ENCODE measurements around the gene OSBPL5.

The OSBPL5 gene

DNA sequence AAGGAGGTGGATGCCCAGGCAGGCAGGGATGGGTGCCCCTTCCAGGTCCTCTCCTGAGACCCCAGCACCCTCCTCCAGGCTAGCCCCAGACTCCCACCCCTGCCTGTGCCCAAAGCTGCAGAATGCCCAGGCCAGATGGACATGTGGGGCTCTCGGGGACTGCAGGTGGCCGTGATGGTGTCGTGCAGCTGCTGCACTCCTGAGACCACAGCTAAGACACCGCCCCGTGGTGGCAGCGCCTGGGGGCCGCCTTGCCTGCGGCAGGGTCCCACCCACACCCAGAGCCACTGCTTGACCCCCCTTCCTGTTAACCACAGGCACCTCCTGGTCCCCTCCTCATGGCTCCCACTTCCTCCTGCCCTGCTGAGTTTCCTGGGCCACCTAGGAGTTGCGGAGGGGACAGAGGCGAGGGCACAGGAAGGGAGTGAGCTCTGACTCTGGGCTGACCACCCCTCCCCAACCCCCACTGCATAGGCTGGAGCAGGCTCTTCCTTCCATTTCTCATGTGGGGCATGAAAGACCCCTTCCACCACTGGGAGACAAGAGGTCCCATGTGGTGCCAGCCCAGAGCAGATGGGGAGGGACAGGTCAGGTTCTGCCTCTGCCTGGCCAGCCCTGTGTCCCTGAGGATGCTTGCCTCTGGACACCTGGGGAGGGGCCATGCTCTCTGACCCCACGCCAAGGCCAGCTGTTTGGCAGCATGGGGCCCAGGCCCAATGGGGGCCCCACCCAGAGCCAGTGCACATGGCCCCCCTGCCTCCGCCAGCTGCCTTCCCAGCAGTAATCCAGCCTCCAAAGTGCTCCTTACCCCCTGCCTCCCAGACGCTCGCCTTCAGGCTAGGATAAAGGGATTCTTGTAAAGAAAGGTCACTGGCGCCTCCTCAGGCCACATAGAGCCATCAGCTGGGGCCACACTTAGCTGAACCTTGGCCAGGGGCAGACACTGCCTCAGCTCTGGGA is 29.3 kb downstream of the OSBPL5 start:
- DNase-seq (ENCODE audit: low read depth in 2 of 2, low spot score in 1 of 2) = no peak

DNA sequence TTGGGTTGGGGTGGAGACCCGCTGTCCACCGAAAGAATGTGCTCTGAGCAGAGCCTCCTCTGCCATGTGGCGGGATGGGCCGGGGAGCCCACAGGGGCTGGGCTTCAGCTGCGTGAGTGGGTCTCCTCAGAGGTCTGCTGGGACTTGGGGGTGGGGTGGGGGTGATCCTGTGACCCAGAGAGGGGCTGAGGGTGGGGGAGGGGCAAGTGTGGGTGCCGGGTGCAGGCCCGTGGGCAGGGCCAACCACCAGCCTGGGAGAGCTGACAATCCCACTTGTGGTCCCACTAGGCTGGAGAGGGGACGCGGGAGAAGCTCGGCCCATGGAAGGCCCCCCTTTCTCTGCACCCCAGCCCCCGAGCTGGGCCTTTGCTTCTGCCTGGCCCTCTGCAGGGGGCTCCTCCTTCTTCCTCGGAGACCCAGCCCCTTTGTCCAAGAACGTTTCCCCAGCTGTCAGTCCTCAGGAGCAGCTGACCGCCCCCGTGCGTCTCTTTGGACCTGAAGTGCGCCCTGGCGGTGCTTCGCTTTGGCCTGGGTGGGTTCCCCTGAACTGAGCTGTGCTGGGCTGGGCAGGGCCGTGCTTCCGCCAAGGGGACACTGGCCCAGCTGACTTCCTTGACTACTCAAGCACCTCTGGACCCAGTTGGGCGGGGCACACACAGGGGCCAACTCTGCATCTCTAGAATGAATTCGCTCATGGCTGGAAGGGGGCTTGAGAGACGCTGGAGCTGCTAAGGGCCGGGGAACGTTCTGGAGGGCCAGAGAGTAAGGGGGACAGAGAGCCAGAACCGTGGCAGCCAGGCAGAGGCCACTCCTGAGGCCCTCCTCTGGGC is 30.2 kb downstream of the OSBPL5 start:
- DNase-seq (ENCODE audit: low read depth in 2 of 2, low spot score in 1 of 2) = no peak

DNA sequence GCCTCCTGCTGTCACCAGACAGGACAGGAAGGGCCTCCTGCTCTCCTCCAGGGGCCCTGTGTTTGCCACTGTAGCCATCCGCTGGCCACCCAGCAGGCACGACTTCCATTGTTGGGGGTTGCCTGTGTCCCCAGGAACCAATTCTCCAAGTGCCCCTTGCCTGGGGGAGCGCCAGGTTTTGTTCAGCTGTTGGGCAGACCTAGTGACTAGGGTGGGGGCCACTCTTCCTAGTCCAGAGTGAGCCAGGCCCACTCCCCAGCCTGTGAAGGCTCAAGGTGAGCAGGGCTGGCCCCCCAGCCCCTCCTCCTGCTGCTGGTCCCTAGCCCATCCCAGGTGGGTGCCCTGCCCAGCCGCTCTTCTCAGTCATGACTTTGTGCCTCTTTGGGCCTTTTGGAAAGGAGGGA is 30.9 kb downstream of the OSBPL5 start:
- no peak for DNase-seq (ENCODE audit: low read depth in 2 of 2, low spot score in 1 of 2)

DNA sequence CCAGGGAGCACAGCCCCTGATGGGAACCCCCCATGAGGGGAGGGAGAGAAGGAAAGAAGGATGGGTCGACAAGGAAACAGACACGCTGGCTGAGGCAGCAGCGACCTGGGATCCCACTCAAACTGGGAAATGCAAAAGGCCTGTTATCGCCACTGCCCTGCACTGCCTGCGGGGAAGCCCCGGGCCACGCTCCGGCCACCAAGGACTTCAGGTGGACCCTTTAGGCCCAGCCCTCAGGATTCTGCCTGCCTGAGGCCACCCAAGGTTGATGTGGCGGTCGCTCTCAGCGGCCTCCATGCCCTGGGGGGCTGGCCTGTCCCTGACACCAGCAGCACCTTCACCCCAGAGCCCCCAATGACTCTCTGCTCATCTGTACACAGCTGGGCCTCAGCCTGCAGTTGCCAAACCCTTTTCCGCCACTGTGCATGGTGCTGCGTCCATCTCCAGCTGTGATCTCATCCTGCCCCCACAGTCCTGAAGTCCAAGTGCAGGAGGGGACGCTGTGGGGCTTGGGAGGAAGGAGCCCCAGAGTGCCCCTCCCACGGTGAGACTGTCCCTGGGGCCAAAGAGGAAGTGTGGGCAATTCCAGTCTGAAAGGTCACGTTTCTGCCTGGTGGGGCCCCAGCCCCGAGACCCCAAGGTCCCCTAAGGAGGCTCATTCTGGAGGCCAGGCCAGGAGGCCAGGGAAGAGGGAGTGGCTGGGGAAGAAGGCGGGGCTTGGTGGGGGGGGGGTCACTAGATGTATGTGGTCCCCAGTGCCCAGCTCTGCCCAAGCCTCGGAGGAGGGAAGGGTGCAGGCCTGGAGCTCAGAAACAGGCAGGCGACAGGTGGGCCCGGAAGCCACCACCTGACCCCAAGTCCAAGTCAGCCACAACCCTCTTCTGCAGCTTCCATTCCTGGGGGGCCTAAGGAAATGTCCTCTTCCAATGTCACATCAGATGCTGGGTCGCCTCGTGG is 31.6 kb downstream of the OSBPL5 start:
- no peak for DNase-seq (ENCODE audit: low read depth in 2 of 2, low spot score in 1 of 2)

DNA sequence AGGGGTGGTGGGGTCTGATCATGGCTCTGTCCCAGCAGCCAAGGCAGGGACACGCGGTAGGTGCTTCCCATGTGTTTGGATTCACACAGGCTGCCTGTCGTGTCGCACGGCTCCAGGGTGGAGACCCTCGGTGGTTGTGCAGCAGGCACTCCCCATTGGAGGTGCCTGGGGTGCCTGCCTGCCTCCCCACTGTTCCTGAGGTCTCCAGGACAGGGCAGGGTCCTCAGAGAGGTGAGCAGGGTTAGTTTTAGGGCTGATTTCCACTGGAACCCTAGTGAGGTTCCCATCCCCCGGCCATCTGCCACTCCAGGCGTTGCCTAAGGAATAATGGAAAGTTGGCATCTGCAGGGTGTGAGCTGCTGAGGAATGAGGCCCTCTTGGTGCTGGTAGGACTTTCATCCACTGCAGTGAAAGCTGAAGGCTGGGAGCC is 32.3 kb downstream of the OSBPL5 start:
- no peak for DNase-seq (ENCODE audit: low read depth in 2 of 2, low spot score in 1 of 2)

DNA sequence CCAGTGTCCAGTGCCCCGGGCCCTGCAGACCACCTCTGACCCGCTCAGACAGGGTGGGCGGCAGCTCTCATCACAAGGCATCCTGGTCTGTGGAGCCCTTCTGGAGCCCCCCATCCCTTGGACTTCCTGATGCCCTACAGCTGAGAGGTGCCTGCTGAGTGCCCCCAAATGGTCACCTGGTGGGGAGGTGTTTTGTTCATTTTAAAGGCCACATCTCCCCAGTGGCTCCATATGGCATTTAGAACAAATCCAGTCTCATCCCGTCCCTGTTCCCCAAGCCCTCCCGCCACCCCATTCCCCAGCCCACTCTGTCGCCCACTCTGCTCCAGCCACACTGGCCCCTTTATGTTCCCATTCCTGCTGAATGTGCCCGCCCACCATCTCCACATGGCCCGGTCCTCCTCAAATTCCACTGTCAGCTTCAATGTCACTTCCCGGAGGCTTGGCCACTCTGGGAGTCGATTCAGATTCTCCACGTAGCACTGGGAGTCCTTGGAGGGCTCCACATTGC is 32.8 kb downstream of the OSBPL5 start:
- DNase-seq (ENCODE audit: low read depth in 2 of 2, low spot score in 1 of 2) = no peak

DNA sequence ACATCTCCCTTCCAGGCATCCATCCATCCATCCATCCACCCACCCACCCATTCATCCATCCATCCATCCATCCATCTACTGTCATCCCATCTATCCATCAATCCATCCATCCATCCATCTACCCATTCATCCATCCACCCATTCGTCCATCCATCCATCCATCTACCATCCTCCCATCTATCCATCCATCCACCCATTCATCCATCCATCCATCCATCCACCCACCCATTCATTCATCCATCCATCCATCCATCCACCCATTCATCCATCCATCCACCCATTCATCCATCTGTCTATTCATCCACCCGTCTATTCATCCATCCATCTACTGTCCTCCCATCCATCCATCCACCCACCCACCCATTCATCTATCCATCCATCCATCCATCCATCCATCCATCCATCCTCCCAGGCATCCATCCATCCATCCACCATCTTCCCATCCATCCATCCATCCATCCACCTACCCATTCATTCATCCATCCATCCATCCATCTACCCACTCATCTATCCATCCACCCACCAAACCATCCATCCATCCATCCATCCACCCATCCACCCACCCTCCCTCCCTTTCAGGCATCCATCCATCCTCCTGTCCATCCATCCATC is 33.7 kb downstream of the OSBPL5 start:
- no peak for DNase-seq (ENCODE audit: low read depth in 2 of 2, low spot score in 1 of 2)

DNA sequence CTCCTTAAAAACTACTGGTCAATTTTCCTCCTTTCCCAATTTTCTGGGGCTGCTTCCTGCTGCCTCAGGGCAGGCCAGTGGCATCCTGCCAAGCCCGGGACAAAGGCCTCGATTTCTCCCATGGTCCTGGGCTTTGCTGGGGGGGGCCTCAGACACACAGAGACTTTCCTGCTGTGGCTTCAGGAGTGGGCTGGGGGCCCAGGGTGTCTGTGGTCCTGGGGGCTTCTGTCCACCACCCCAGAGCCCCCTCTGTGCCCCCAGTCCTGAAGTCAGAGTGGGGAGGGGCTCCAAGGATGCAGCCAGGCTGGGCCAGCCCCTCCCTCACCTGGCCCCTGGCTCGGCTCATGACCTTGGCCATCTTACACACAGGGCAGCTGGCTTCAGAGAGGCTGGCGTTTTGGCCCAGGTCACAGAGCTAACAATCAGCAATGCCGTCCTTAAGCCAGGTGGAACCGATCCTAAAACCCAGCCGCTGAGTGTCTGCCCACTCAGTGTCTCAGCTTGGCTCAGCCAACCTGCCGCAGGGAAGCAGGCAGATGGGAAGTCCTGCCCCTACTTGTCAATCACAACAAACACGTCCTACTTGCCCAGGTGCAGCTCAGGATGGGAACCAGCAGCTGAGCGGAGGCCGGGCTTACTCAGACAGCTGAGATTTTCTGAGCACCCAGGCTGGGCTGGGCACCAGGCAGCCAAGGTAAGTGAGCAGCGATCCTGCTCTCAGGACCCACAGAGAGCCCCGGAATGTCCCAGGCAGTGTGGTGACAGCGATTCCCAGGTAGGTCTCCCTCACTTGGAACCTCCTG is 34.6 kb downstream of the OSBPL5 start:
- no peak for DNase-seq (ENCODE audit: low read depth in 2 of 2, low spot score in 1 of 2)

DNA sequence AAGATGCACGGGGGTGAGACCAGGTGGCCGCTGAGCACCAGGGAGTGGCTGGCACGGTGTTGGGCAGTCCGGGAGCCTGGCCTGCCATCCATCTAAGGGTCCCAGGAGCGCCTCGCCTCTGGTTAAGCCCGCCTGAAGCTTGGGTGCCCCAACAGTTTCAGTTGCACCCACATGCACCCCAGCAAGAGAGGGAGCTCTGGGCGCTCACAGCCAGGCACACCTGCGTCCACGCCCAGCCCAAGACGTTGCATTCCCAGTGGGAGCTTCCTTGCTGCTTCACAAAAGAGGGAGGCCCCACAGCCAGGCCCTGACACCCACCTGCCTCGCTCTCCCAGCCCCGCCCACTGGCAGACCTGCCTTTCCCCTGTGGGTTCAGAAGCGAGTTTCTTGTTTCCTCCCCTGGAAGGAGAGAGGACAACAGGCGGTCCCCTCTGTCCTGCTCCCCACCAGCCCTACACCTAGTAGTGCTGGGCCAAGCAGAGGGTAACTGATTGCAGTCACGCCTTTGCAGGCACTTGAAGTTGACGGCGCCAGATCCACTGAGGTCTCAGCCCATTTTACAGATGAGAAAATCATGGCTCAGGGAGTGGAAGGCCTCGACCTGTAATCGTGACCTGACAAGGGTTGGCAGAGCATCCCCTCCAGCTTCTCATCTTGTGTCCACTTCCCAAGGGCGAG is 35.4 kb downstream of the OSBPL5 start:
- no peak for DNase-seq (ENCODE audit: low read depth in 2 of 2, low spot score in 1 of 2)

DNA sequence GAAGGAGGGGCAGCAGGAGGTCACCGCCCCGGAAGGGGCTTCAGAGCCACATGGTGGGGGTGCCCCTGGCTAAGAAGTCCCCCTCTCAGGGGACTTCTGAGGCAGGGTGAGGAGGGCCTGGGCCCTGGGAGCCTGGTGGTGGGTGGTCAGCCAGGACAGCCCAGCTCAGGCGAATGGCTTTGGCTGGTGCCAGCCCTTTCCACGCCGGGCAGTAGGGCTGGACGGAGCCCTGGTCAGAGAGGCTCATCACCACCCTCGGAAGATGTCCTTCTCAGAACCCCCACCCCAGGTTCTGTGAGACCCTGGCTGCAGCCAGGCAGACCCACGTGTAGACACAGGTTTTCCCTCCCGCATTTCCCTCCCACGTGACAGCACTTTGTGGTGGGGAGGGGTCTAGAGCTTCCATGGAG is 35.9 kb downstream of the OSBPL5 start:
- no peak for DNase-seq (ENCODE audit: low read depth in 2 of 2, low spot score in 1 of 2)

DNA sequence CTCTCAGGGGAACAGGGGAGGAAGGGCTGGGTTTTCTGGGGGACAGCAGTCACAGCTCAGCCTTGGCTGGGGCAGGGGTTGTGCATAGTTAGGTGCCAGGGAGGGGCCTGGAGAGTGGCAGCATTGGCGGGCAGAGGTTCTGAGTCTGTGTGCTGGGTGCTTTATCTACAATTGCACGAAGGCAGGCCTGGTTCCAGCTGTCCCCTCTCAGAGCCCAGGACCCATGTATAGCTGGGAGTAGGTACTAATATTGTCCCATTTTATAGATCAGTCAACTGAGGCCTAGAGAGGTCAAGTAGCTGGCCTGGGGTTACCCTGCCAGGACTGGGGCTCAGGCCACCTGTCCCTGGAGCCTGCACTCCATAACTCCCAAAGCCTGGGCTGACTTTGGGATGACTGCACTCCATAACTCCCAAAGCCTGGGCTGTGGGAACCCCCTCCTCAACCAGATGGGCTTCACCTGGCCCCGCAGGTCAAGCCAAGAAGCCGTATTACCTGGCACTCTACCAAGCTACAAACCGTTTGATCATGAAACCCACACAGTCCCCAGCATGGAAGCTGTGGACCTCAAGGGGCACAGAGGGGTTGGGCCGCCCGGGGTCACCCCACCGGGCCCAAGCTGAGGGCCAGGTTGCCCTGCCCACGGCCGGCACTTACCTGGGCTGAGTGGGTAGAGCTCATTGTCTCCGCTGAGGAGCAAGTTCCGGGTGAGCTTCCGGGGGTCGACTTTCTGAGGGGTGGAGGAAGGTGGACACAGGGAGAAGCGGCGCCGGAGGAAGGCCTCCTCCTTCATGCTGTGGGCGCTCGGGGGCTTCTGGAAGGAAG is 36.5 kb downstream of the OSBPL5 start:
- DNase-seq (ENCODE audit: low read depth in 2 of 2, low spot score in 1 of 2) = no peak

DNA sequence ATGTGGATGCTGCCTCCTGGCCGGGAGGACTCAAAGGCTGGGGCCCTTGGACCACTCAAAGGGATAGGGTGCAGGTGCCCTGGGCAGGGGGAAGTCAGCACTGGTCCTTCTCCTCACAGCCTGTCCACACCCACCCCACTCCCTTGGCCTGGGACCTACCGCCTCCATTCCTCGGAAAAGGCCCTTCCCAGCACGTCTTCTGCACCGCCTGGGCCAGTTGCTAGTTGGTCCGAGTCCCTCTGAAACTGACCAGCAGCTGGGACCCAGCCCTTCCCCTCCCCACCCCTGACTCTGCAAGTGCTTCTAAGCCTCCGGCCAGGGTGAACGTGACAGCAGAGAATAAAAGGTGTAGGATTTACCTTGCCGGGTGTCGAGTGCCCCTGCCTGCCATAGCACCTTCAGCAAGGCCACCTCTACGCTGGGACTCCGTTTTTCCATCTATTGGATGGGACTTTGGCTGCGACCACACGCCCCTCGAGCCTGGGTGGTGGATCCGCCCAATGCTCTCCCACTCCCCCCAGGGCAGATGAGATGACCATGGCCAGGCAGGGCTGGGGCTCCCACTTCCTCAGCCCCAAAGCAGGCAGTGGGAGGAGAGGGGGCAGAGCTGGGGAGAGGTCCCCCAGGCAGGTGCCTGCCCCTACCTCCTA is 37.3 kb downstream of the OSBPL5 start:
- DNase-seq (ENCODE audit: low read depth in 2 of 2, low spot score in 1 of 2) = no peak

DNA sequence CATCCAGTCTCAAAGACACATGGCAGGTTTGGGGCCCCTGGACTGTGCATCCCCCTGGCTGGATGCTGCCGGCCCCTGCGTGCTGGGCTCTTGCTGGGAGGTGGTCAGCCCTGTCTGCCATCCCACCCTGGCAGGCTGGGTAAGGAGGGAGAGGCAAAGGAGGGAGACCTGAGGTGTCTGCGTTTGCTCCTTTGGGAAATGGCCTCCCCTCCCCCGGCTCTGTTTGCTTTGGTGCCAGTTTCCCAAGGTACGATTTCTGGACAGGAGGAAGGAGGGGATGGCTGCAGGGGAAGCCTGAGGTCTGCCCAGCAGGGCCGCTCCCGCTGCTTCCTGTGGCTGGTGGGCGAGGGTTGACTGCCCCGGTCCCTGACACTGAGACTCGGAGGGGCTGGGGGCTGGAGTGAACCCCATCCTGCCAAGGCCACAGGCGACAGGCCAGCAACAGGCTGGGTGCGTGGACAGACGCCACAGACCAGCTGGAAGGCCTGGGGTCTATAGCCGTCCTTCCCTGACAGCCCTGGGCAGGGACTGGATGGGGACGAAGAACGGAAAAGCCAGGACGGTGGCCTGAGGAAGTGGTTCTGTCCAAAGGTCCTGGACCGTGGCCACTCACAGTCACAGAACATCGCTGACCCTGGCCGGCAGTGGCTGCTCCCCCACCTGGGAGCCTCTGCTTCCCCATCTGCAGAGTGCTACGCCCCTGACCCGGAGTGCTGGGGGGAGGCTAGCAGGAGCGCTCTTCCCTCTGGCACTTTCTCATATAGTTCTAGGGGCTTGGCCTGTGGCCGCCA is 38.0 kb downstream of the OSBPL5 start:
- no peak for DNase-seq (ENCODE audit: low read depth in 2 of 2, low spot score in 1 of 2)

DNA sequence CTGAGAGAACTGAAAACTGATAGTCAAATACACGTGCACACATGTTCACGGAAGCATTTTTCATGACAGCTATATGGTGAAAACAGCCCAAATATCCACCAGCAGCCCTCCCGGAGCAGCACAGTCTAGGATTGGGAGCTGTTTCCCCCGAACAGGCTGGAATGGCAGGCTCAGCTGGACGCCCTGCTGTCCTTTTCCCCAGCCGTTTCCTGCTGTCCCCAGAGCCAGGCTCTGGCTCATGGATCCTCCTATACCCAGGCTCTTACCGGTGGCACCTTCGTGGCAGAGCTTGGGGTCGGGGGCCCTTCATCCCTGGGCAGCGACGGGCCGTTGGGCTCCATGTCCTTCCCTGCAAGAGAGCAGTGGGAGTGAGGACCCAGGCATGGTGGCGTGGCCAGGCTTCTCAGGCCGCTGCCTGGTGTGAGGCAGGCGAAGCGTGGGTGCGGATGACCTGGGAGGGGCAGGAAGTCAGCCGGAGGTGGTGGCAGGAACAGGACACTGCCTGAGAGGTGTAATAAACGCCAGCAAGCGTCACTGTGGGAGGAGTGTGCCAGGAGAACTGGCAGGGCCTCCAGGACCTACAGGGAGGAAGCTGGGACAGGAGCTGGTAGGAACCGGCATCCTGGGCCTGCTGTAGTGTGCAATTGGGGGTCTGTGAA is 38.8 kb downstream of the OSBPL5 start:
- DNase-seq (ENCODE audit: low read depth in 2 of 2, low spot score in 1 of 2) = no peak

DNA sequence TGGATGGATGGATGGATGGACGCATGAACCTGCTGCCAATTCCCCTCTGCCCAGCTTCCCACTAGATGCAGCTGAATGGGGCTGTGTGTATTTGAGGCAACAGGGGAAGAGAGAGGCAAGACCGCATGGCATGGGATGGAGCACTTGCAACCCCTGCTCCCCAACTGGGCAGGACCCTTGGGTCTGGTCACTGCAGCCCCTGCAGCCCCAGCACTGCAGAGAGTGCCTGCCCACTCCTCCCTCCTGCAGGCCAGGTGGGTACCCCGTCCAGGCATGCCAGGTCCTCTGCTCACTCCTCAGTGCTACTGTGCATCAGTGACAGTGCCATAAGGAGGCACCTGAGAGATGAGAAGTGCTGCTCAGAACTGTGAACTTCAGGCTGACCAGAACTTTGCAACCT is 40.3 kb downstream of the OSBPL5 start:
- no peak for DNase-seq (ENCODE audit: low read depth in 2 of 2, low spot score in 1 of 2)

Measured in stimulated activated CD8-positive, alpha-beta memory T cell treated with anti-CD3 and anti-CD28 coated beads, Interleukin-4, amount 100 ng/mL, for 1 hour (primary cell).